KOPT-K1 (cell line): ENCODE results near the gene CNDP2.

Source experiments
- H3K27ac ChIP-seq: fragments of 200-600 bp; sonication (generic); 2 replicates; pipeline ENCODE4 v1.5.1; 2016; ENCODE audit warnings: antibody characterized with exemption, mild to moderate bottlenecking, low read depth, low read length; ENCODE audit not compliant: poor library complexity, severe bottlenecking
- H3K36me3 ChIP-seq: fragments of 200-600 bp; sonication (generic); 2 replicates; pipeline ENCODE4 v1.5.1; 2017; ENCODE audit warnings: antibody characterized with exemption, mild to moderate bottlenecking, low read length, moderate library complexity; ENCODE audit not compliant: insufficient read depth
- H3K9me3 ChIP-seq: fragments of 200-600 bp; sonication (generic); 2 replicates; pipeline ENCODE4 v1.5.1; 2017; ENCODE audit warnings: antibody characterized with exemption, low read length, mild to moderate bottlenecking; ENCODE audit not compliant: insufficient read depth, poor library complexity, severe bottlenecking

The CNDP2 gene

DNA sequence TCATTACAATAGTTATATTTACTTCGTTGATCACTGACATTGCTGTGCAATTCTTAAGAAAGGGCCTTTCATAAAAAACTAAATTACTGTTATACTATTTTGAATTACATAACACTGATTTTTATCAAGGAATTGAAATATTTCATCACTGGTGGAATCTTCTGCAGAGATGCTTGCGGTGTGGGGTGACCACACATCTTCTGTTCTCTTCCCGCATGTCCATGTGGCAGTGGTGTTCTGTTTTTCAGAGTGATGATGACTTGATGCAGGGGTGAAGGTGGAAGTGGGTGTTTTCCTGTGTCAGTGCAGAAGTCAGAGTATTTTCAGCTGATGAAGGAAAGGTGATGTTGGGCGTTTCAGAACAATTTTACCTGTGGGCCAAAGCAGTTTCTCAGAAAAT, 7.0 kb downstream of the CNDP2 start:
- H3K27ac ChIP-seq, result no peak overlapping the region
- H3K36me3 ChIP-seq, result peaks cover 76% of the 10 kb centered on the region
- no peaks in the 10 kb centered on the region for H3K9me3 ChIP-seq

DNA sequence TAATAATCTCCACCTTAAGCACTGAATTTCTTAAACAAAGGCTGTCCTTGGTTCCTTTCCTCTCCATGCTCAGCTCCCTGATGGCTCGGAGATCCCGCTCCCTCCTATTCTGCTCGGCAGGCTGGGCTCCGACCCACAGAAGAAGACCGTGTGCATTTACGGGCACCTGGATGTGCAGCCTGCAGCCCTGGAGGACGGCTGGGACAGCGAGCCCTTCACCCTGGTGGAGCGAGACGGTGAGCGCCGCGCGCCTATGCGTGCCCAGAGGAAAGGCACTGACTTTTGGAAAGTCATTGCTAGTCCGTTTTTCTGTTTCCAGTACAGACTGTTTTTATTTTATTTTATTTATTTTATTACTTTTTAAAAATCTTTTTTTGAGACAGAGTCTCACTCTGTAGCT, 9.6 kb downstream of the CNDP2 start:
- H3K9me3 ChIP-seq, result no peaks in the 10 kb centered on the region
- no peak overlapping the region for H3K27ac ChIP-seq
- H3K36me3 ChIP-seq, result peaks cover 98% of the 10 kb centered on the region

DNA sequence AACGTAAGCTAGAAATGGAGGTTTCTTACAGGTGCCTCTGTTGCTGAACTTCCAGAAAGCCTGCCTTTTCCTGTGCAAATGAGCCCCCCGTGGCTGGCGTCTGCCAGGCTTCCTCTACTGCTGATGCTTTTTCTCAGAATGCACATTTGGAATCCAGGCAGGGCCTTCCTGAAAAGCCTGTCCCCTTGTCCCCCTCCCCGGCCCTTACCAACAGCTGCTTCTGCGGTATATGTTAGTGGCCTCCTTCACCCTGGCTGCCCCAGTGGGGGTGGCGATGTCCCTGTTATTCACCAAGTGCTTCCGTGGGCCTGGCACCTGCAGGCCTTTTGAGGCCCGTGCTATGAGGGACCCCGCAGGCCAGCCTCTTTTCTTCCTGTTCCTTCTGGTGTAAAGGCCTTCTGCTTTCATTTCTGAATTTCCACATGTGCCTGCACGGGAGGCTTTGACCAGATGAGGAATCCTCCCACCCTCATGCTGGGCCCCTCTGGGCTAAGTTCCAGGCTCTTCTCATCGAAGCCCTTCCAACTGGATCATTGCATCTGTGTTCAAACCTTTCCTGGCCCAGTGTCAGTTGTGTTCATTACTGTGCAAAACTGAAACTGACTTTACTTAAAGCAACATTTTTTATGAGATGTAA, 10.4 kb downstream of the CNDP2 start:
- peaks cover 98% of the 10 kb centered on the region for H3K36me3 ChIP-seq
- no peak overlapping the region for H3K27ac ChIP-seq
- H3K9me3 ChIP-seq, result no peaks in the 10 kb centered on the region

DNA sequence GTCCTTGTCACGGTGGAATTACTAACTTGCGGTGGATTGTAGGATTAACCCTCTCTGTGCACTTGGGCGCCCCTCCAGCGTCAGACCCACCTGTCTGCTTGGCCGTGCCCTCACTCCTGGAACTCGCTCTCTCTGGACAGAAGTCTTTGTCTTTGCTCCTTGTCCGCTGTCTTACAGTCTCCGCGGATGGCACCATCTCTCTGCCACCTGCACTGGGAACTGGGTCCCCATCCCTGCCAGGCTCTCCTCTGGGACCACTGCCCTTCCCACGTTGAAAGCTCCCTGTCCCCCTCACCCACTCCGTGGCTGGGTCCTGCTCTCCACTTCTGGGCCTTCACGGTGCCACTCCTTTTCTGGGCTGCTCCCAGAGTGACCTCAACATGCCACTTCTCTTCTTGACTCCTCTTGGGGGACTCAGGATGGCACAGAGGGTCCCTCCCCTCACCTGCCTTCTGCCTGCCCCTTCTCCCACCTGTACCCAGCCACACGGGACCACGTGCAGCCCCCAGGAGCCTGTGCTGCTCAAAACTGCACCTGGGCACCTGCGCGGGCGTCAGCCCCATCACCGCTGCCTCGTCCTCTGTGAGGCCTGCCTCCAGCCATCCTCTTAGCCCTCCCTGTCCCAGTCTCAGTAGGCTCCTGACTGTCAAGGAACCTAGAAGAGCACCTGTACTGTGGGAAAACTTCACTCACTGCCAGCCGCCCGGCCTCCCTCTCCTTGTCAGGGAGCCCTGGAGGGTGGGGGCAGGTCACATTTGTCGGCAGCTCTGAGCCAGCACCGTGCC, 11.1 kb downstream of the CNDP2 start:
- H3K36me3 ChIP-seq, result peaks cover 98% of the 10 kb centered on the region
- H3K27ac ChIP-seq, result no peak overlapping the region
- no peaks in the 10 kb centered on the region for H3K9me3 ChIP-seq

DNA sequence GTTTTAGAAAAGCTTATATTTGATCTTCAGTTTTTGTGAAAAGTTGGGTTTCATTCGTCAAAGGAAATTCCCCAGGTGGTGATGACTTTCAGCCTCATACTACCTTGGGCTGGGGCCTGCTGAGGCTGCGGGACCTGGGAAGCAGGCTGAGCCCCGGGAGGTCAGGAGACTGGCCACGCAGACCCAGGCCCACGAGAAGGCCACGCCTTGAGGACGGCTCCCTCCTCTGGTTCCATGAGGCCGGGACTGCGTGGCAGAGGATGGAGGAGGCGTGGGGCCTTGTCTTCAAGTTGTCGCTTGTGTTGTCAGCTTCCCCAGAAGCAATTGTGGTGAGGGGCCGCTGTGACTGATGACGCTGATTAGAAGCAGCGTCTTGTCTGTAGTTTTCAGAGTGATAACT, 11.8 kb downstream of the CNDP2 start:
- peaks cover 98% of the 10 kb centered on the region for H3K36me3 ChIP-seq

DNA sequence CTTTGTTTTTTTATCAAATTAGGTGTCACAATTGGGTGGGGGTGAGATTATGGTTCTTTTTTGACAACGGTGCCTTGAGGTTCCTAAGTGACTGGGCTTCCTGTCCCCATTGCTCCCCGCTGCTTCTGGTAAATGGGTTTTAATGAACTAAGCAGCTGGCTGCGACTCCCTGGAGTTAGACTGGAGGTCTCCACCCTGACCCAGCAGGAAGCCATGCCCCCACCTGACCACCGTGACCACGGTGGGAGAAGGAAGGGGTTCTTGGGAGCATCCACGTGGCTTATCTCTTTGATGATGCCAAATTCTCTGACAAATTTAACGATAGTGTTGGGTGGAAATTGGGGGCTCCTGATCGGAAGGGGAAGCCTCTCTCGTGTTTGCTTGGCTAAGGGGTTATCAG, 12.2 kb downstream of the CNDP2 start:
- Histone ChIP-seq H3K9me3 (no peaks in the 10 kb centered on the region), H3K36me3 (peaks cover 98% of the 10 kb centered on the region), H3K27ac (no peak overlapping the region)

More for the DNA sequence above, 11.8 kb downstream of the CNDP2 start:
- H3K27ac ChIP-seq, result no peak overlapping the region
- no peaks in the 10 kb centered on the region for H3K9me3 ChIP-seq

DNA sequence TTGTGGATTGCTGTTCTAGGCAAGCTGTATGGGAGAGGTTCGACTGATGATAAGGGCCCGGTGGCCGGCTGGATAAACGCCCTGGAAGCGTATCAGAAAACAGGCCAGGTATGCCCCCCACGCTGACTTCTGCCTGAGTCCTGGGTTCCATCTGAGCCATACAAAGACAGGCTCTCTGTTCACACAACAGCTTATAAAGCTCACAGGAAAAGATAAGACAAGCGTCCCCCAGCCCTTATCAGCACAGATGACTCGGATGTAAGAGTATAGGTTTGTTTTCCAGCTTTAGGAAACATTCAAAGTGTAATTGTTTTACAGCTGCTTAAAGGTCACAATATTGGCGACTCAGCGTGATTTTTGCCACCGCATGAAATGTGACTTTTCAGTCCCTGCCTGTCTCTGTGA, 12.7 kb downstream of the CNDP2 start:
- Histone ChIP-seq H3K27ac (no peak overlapping the region), H3K36me3 (peaks cover 99% of the 10 kb centered on the region), H3K9me3 (no peaks in the 10 kb centered on the region)

DNA sequence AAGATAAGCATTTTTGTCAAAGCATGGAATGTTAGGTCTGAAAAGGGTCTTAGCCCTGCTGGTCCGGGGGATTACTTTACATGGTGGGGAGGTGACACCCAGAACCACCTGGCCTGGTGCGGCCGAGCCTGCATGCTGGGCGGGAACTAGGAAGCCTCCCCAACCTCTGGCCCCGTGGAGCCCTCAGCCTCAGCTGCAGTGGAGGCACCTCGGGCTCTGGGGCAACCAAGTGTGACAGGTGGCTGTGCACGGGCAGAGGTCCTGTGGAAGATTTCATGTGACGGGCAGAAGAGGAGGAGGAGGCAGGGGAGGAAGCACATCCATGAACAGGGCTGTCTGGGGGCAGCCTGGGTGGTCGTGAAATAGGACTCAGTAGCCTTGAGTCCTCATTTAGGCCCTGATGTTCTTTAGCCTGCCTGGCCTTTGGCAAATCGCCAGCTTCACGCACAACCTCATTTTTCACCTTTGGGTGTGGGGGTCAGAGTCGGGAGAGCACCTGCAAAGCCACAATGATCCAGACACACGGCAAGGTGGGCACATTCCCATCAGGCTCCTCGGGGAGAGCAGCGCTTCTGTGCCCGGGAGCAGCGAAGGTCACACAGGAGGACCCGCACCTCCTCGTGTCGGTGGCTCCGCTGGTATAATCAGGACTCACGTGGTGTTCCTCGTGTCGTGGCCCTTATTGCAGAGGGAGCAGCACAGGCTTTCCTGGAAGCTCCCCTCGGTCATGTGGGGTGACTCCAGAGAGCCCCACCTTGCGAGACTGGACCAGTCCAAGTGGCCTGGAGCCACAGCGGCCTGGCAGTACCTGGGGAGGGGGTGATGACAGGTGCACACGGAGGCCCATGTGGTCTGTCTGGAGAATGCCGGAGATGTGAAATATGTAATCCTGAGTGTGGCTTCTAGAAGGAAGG, 13.9 kb downstream of the CNDP2 start:
- Histone ChIP-seq H3K9me3 (no peaks in the 10 kb centered on the region), H3K27ac (no peak overlapping the region), H3K36me3 (peaks cover 99% of the 10 kb centered on the region)

DNA sequence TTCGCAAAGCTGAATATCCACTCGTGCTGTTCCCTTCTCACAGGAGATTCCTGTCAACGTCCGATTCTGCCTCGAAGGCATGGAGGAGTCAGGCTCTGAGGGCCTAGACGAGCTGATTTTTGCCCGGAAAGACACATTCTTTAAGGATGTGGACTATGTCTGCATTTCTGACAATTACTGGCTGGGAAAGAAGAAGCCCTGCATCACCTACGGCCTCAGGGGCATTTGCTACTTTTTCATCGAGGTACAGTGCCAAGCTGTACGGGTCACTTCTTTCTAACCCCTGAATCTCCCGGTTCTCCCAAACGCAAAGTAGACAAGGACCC, 14.6 kb downstream of the CNDP2 start:
- Histone ChIP-seq H3K36me3 (peaks cover 99% of the 10 kb centered on the region), H3K27ac (no peak overlapping the region), H3K9me3 (no peaks in the 10 kb centered on the region)

DNA sequence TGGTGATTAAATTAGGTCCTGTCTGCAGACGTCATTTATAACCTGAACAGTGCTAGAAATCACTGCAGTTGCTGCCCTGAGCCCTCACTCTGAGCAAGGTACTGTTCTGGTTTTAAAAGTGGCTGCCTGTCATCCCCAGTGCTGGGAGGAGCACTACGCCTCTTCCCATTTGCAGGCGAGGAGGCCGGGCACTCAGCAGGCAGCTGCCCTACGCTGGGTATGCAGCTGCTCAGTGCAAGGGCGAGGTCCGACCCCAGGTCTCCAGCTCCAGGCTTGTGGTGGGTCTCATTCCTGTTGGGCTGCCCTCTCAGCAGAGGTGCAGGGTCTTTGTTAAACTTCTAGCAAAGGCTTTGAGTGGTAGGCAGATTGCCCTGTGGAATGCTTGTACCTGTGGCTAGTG, 15.7 kb downstream of the CNDP2 start:
- Histone ChIP-seq H3K36me3 (peaks cover 99% of the 10 kb centered on the region), H3K9me3 (no peaks in the 10 kb centered on the region), H3K27ac (no peak overlapping the region)

DNA sequence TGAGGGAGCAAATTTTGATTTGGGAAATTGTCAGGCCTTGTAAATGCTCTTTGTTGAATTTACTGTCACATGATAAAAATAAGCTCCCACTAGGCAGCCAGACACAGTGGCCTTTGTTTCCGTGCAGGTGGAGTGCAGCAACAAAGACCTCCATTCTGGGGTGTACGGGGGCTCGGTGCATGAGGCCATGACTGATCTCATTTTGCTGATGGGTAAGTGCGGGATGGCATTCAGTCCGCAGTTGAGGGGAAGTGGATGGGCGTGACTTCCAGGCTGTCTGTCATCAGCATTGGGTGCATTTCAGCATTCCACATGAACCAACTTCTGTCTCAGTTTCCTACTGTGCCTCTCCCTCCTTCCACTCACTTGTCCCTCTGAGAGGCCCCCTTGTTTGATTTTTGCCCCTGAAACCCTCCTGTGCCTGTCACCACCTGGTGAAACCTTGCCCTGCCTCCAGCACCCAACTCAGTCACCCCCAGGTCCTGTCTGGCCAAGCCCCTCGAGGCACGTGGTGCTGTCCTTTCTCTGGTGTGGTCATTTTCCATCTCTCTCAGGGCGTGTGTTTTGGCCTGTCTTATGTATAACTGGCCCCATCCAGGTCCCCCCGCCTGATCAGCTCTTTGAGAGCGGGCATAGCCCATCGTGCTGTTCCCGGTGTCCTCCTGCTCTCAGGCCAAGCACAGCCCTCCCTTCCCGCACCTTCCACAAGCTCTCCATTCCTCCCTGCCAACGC, 16.3 kb downstream of the CNDP2 start:
- H3K36me3 ChIP-seq, result peaks cover 99% of the 10 kb centered on the region
- H3K9me3 ChIP-seq, result no peaks in the 10 kb centered on the region
- H3K27ac ChIP-seq, result no peak overlapping the region

DNA sequence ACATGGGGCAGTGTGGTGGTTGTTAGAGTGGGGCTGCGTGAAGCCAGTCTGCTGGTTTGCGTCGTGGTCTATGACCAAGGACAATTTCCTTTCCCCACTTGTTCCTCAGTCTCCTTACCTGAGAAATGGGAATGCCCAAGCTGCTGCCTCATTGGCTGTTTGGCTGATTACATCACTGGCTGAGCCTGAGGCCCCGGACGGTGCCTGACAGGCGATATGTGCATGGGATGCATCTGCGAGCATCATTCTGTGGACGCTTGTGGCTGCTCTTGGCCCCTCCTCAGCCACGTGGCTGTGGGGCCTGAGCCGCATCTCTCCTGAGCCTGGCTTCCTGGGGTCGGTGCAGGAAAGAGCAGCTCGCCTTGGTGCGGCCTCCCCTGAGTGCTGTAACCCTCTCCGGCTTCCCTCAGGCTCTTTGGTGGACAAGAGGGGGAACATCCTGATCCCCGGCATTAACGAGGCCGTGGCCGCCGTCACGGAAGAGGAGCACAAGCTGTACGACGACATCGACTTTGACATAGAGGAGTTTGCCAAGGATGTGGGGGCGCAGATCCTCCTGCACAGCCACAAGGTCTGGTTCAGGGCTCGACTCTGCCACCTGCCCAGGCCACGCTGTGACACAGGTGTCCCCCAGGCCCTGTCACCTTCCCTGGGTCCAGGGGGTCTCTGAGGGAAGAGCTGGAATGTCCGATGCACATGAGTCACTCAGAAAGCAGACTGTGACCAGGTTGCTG, 17.2 kb downstream of the CNDP2 start:
- Histone ChIP-seq H3K27ac (no peak overlapping the region), H3K36me3 (peaks cover 98% of the 10 kb centered on the region), H3K9me3 (no peaks in the 10 kb centered on the region)

DNA sequence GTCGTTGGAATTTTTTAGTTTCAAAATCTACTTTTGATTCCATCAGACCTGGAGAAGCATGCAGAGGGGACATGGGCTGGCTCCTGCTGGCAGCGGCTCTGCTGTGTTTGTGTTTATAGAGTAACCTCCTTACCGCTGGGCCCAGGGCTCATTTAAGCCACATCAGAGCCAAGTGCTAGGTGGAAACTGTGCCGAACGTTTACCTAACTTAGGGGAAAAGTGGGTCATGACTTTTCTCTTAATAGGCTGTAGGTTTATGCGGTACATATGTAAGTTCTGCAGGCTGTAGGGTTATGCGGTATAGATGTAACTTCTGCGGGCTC, 17.7 kb downstream of the CNDP2 start:
- peaks cover 98% of the 10 kb centered on the region for H3K36me3 ChIP-seq
- H3K9me3 ChIP-seq, result no peaks in the 10 kb centered on the region

DNA sequence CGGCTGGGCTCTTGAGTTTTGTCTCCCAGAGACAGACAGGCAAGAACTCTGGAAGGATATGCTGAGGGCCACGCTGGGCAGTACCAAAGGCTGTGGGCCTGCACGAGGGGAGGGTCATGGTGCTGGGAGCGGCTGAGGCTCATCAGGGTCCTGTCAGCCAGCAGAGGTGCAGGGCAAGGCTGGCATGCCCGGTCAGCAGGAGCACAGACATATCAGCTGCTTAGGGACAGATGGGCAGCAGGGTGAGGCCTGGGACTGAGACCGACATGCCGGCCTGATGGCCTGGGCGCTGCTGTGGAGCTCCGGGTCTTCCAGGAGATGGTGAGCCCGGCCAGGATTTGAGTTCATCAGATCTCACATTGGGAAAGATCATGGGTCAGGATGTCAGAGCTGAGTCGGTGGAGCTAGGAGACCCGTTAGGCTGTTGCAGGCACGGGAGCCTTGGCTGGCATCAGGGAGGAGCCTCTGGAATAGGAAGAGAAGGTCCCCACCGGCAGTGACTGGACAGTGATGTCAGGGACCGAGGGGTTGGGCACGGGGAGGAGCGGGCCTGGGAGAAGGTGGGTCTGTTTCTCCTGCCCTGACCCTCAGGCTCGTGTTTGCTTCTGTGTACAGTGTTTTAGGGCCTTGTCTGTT, 18.8 kb downstream of the CNDP2 start:
- Histone ChIP-seq H3K9me3 (no peaks in the 10 kb centered on the region), H3K36me3 (peaks cover 98% of the 10 kb centered on the region), H3K27ac (no peak overlapping the region)

More for the DNA sequence above, 17.7 kb downstream of the CNDP2 start:
- no peak overlapping the region for H3K27ac ChIP-seq
